DOHH2 (cell line): Measurements from ENCODE around the gene ZMIZ1.

Experiments used
- H3F3A ChIP-seq: fragments of 200-600 bp; sonication (generic), shearing (Covaris generic); 2 replicates; pipeline ENCODE4 v1.6.0; 2016; ENCODE audit warnings: antibody characterized with exemption, mild to moderate bottlenecking; ENCODE audit not compliant: control insufficient read depth, insufficient read depth
- H3K27ac ChIP-seq: fragments of 200-600 bp; sonication (generic); 2 replicates; pipeline ENCODE4 v1.5.1; 2014; ENCODE audit warnings: low read depth, mild to moderate bottlenecking, low read length, moderate library complexity
- H3K27me3 ChIP-seq: fragments of 200-600 bp; sonication (generic); 2 replicates; pipeline ENCODE4 v1.6.1; 2014; ENCODE audit warnings: mild to moderate bottlenecking, low read length, mixed read lengths; ENCODE audit not compliant: control insufficient read depth
- H3K36me3 ChIP-seq: fragments of 200-600 bp; sonication (generic); 2 replicates; pipeline ENCODE4 v1.6.1; 2014; ENCODE audit warnings: mild to moderate bottlenecking, low read length, moderate library complexity, mixed read lengths; ENCODE audit not compliant: control insufficient read depth
- H3K4me1 ChIP-seq: fragments of 200-600 bp; sonication (generic); 2 replicates; pipeline ENCODE4 v1.6.1; 2014; ENCODE audit warnings: mild to moderate bottlenecking, low read length, mixed read lengths; ENCODE audit not compliant: control insufficient read depth
- H3K4me2 ChIP-seq: fragments of 200-600 bp; sonication (generic); 2 replicates; pipeline ENCODE4 v1.6.0; 2014; ENCODE audit warnings: mild to moderate bottlenecking, low read length, moderate library complexity
- H3K4me3 ChIP-seq: fragments of 200-600 bp; sonication (generic); 2 replicates; pipeline ENCODE4 v1.5.1; 2014; ENCODE audit warnings: mild to moderate bottlenecking, low read length, mixed read lengths
- H3K79me2 ChIP-seq: fragments of 200-600 bp; sonication (generic); 2 replicates; pipeline ENCODE4 v1.6.1; 2014; ENCODE audit warnings: mild to moderate bottlenecking, low read length, mixed read lengths; ENCODE audit not compliant: control insufficient read depth
- H3K9me2 ChIP-seq: fragments of 200-600 bp; sonication (generic); replicated peaks from 2 replicates; pipeline ENCODE4 v1.6.1; 2014; ENCODE audit warnings: mild to moderate bottlenecking, low read length, mixed read lengths; ENCODE audit not compliant: control insufficient read depth
- H3K9me3 ChIP-seq: fragments of 200-600 bp; sonication (generic); 2 replicates; pipeline ENCODE4 v1.6.1; 2014; ENCODE audit warnings: antibody characterized with exemption, low read length, mixed read lengths; ENCODE audit not compliant: control insufficient read depth, insufficient read depth
- H4K20me1 ChIP-seq: fragments of 200-600 bp; sonication (generic); 2 replicates; pipeline ENCODE4 v1.6.0; 2014; ENCODE audit warnings: low read depth, mild to moderate bottlenecking, antibody characterized with exemption, low read length, moderate library complexity; ENCODE audit not compliant: control insufficient read depth, insufficient read depth
- CTCF ChIP-seq: fragments of 200-600 bp; sonication (generic); IDR thresholded peaks from one replicate; pipeline ENCODE4 v1.5.1; 2014; ENCODE audit warnings: antibody characterized with exemption, mild to moderate bottlenecking, low read depth, low read length; ENCODE audit not compliant: poor library complexity, severe bottlenecking
- EZH2phosphoT487 ChIP-seq: fragments of 200-600 bp; sonication (generic); IDR thresholded peaks from 2 replicates; pipeline ENCODE4 v1.6.1; 2017; ENCODE audit warnings: borderline replicate concordance, mild to moderate bottlenecking, antibody characterized with exemption, low read length, moderate library complexity, mixed read lengths

The ZMIZ1 gene

GRCh38 chr10:79238158-79238520, 169.4 kb downstream of the ZMIZ1 start:
- H3F3A ChIP-seq = no peaks in the 10 kb centered on the region; the same call in 1 of the 2 replicates
- peaks cover 11% of the 10 kb centered on the region for H3K4me1 ChIP-seq
- H3K27me3 ChIP-seq = peaks cover 38% of the 10 kb centered on the region
- no peaks in the 10 kb centered on the region for H3K9me3 ChIP-seq
- H3K4me3 ChIP-seq = no peak overlapping the region
- TF ChIP-seq EZH2phosphoT487 = no peak
- TF ChIP-seq CTCF = no peak
- H3K9me2 ChIP-seq = no peaks in the 10 kb centered on the region
- no peaks in the 10 kb centered on the region for H3K36me3 ChIP-seq
- H4K20me1 ChIP-seq = no peaks in the 10 kb centered on the region
- no peak overlapping the region for H3K4me2 ChIP-seq
- no peak overlapping the region for H3K27ac ChIP-seq
- no peaks in the 10 kb centered on the region for H3K79me2 ChIP-seq

- Histone ChIP-seq H3K79me2 (peaks cover 1% of the 10 kb centered on the region), H3F3A (no peaks in the 10 kb centered on the region; the same call in 1 of the 2 replicates), H3K27ac (no peak overlapping the region), H3K9me3 (no peaks in the 10 kb centered on the region), H3K36me3 (no peaks in the 10 kb centered on the region), H3K4me3 (no peak overlapping the region), H4K20me1 (no peaks in the 10 kb centered on the region), H3K4me1 (peaks cover 11% of the 10 kb centered on the region), H3K4me2 (no peak overlapping the region), H3K27me3 (peaks cover 38% of the 10 kb centered on the region), H3K9me2 (no peaks in the 10 kb centered on the region)
- TF ChIP-seq CTCF = no peak
- TF ChIP-seq EZH2phosphoT487 = no peak
Measured at GRCh38 chr10:79238606-79239005, 169.8 kb downstream of the ZMIZ1 start.

GRCh38 chr10:79239275-79239779, 170.6 kb downstream of the ZMIZ1 start:
- peaks cover 38% of the 10 kb centered on the region for H3K27me3 ChIP-seq
- TF ChIP-seq CTCF = no peak
- no peak for TF ChIP-seq EZH2phosphoT487
- H3K4me3 ChIP-seq = no peak overlapping the region

More at GRCh38 chr10:79239275-79239779, 170.6 kb downstream of the ZMIZ1 start:
- Histone ChIP-seq H3F3A (no peaks in the 10 kb centered on the region; the same call in 1 of the 2 replicates), H3K36me3 (peaks cover 3% of the 10 kb centered on the region), H3K9me2 (no peaks in the 10 kb centered on the region), H3K4me2 (no peak overlapping the region), H3K27ac (no peak overlapping the region), H4K20me1 (no peaks in the 10 kb centered on the region), H3K9me3 (no peaks in the 10 kb centered on the region), H3K4me1 (peaks cover 18% of the 10 kb centered on the region), H3K79me2 (peaks cover 8% of the 10 kb centered on the region)
